Psoas muscle (tissue), 8 donors: ENCODE measurements around the gene SYCE1. TPM values are rescaled to one million over a fixed set of nuclear protein-coding genes. Genes with fewer than 3 reads are reported as not detected.

Source experiments
- ATAC-seq, 4 donors: fragments of 200-7000 bp; cut with Tn5 transposase; one replicate each; pipeline ENCODE4 v1.9.1; 2020; ENCODE audit warnings: moderate library complexity in 3 of 4, mild to moderate bottlenecking in 2 of 4
- DNase-seq, 2 donors: peaks; one replicate each; pipeline ENCODE4 v3.0.0-alpha.2; 2020
- H3K27ac ChIP-seq: fragments of 200-600 bp; one replicate; pipeline ENCODE4 v1.8.0; 2022
- H3K27me3 ChIP-seq, 3 donors: fragments of 200-600 bp in 1 of 3; one replicate each; pipeline versions ENCODE4 v1.6.1 to v1.8.0; 2013 to 2022; ENCODE audit warnings: low read length in 2 of 3, mild to moderate bottlenecking in 2 of 3, moderate library complexity in 1 of 3; ENCODE audit not compliant: insufficient read depth in 3 of 3
- H3K36me3 ChIP-seq, 2 donors: fragments of 200-600 bp in 1 of 2; one replicate each; pipeline versions ENCODE4 v1.6.1 to v1.8.0; 2013 to 2022; ENCODE audit warnings: low read depth in 1 of 2, mild to moderate bottlenecking in 1 of 2, moderate library complexity in 1 of 2; ENCODE audit not compliant: insufficient read depth in 1 of 2
- H3K4me1 ChIP-seq: fragments of 200-600 bp; one replicate; pipeline ENCODE4 v1.8.0; 2022
- H3K4me3 ChIP-seq: fragments of 200-600 bp; one replicate; pipeline ENCODE4 v1.8.0; 2022; ENCODE audit warnings: mild to moderate bottlenecking
- H3K9me3 ChIP-seq: fragments of 200-600 bp; one replicate; pipeline ENCODE4 v1.8.0; 2022
- WGBS, 3 donors: extraction: QIAGEN DNeasy Blood & Tissue Kit; methylation state at CpG; one replicate each; pipeline versions ENCODE4 v1.1.6 to v1.1.7; 2013; 5-methylcytosine and 5-hydroxymethylcytosine counted together
- intact Hi-C, 2 donors: fragments of 100-400 bp; cut with DNase I; formaldehyde crosslinking; loops; one replicate each; pipeline versions ENCODE4 v1.11.0 to v1.14.2; 2022
- polyA plus RNA-seq, 3 donors: library from polyadenylated mRNA; stranded (reverse); fragments of 200-250 nt; gene quantifications; one replicate each; pipeline ENCODE4 v1.2.3, GENCODE V29; 2013
- total RNA-seq, 4 donors: library from RNA; stranded (reverse); fragmentation: NEBNext Ultra II Directional in 2 of 4; extraction: Animal tissue kit (Norgen Biotek cat#: 25700) in 2 of 4; gene quantifications; one replicate each; pipeline versions ENCODE4 v1.2.1 to v1.2.4, GENCODE V29; 2021 to 2023
- TF ChIP-seq, protein P1 (sequence below): fragments of 200-600 bp; IDR thresholded peaks from one replicate; pipeline ENCODE4 v1.8.0; 2022; ENCODE audit warnings: antibody characterized with exemption
- donor health status: healthy with polysubstance abuse.
- donor health status: DM: no; HTN: no; CAD: no; lungs with moderate emphysema.
- donor health status: Bipolar disorder and iron deficiency.
- donor health status: healthy.
- donor health status: DM: yes; HTN: yes; CAD: no.
- donor health status: DM: no; HTN: no; CAD: no.
- donor health status: DM: no; HTN: no; CAD: no.
- donor health status: DM: yes; HTN: yes; CAD: no.

SYCE1 gene
- total and polyA plus RNA-seq, 7 donors: 0.08 to 0.68 (median 0.38) TPM; not detected in 2

DNA sequence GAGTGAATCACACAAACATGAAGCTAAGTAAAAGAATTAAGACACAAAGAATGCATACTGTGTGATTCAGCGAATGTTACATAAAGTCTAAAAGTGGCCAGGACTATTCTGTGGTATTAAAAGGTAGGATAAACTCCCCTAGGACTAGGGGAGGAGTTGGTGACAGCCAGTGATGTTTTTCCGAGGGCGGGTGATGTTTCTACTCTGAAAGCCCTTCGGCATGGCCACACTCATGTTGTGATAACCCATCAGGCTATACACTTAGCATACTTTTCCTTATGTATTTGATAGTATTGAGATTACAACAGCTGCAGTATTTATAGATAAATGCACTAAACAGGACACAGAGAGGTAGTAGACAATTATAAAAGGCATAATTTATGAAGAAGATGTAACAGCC lies 54.0 kb downstream of the SYCE1 start:
- Histone ChIP-seq H3K36me3 (no peaks in the 10 kb centered on the region), H3K27ac (no peak overlapping the region), H3K9me3 (peaks cover 17% of the 10 kb centered on the region), H3K27me3 (no peaks in the 10 kb centered on the region), H3K4me3 (no peak overlapping the region), H3K4me1 (no peaks in the 10 kb centered on the region)
- no peak for DNase-seq
- TF ChIP-seq, protein P1, sequence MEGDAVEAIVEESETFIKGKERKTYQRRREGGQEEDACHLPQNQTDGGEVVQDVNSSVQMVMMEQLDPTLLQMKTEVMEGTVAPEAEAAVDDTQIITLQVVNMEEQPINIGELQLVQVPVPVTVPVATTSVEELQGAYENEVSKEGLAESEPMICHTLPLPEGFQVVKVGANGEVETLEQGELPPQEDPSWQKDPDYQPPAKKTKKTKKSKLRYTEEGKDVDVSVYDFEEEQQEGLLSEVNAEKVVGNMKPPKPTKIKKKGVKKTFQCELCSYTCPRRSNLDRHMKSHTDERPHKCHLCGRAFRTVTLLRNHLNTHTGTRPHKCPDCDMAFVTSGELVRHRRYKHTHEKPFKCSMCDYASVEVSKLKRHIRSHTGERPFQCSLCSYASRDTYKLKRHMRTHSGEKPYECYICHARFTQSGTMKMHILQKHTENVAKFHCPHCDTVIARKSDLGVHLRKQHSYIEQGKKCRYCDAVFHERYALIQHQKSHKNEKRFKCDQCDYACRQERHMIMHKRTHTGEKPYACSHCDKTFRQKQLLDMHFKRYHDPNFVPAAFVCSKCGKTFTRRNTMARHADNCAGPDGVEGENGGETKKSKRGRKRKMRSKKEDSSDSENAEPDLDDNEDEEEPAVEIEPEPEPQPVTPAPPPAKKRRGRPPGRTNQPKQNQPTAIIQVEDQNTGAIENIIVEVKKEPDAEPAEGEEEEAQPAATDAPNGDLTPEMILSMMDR: no peak
- WGBS, 3 donors: 73 to 83% (median 74%) methylated on average over 4 of the region's 4 CpGs
- intact Hi-C loops: no loop called here
- no peak for ATAC-seq

DNA sequence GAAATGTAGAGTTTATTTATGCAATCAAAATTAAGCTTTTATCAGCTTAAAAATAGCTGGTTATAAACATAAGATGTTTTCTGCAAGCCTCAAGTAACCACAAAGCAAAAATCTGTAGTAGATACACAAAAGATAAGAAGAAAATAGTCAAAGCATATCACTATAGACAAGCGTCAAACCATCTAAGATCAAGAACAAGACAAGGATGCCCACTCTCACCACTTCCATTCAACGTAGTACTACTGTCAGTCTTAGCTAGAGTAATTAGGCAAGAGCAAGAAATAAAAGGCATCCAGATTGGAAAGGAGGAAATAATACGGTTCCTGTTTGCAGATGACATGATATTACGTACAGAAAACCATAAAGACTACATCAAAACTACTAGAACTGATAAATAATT lies 55.7 kb downstream of the SYCE1 start:
- WGBS, 3 donors: 79 to 87% (median 83%) methylated on average over 4 of the region's 4 CpGs
- H3K4me3 ChIP-seq: no peak overlapping the region
- no peak for DNase-seq
- TF ChIP-seq, protein P1: no peak
- intact Hi-C loops: no loop called here
- no peaks in the 10 kb centered on the region for H3K27me3 ChIP-seq
- H3K27ac ChIP-seq: no peak overlapping the region
- H3K4me1 ChIP-seq: no peaks in the 10 kb centered on the region
- no peak for ATAC-seq
- H3K36me3 ChIP-seq: no peaks in the 10 kb centered on the region
- peaks cover 17% of the 10 kb centered on the region for H3K9me3 ChIP-seq

Other genes starting within 250 kb of the SYCE1 start
- not detected for gene CALY, start 228.7 kb downstream of the SYCE1 start, total RNA-seq
- under 1 TPM in 1 of 3 donors, not detected in 2; 0.05 TPM for gene CALY, start 228.7 kb downstream of the SYCE1 start, polyA plus RNA-seq
- not detected for gene PRAP1, start 218.2 kb downstream of the SYCE1 start, total RNA-seq
- gene PRAP1, start 218.2 kb downstream of the SYCE1 start, polyA plus RNA-seq: under 1 TPM in 2 of 3 donors, not detected in 1; 0.14 to 0.64 TPM
- 1 to 10 TPM; 3.0 to 6.7 (median 4.5) TPM for gene FUOM, start 207.6 kb downstream of the SYCE1 start, total RNA-seq
- gene FUOM, start 207.6 kb downstream of the SYCE1 start, polyA plus RNA-seq: 1 to 10 TPM; 5.4 to 9.1 (median 8.6) TPM
- 100 to 1,000 TPM in 3 of 4 donors, 10 to 100 TPM in 1; 83.2 to 151 (median 120) TPM for gene ECHS1, start 192.2 kb downstream of the SYCE1 start, total RNA-seq
- 100 to 1,000 TPM; 107 to 131 (median 123) TPM for gene ECHS1, start 192.2 kb downstream of the SYCE1 start, polyA plus RNA-seq
- gene PAOX, start 186.3 kb downstream of the SYCE1 start, total RNA-seq: 1 to 10 TPM; 3.1 to 5.2 (median 3.4) TPM
- 1 to 10 TPM; 2.4 to 4.1 (median 3.6) TPM for gene PAOX, start 186.3 kb downstream of the SYCE1 start, polyA plus RNA-seq
- gene MTG1, start 171.4 kb downstream of the SYCE1 start, total RNA-seq: 10 to 100 TPM; 22.7 to 37.7 (median 26.5) TPM
- gene MTG1, start 171.4 kb downstream of the SYCE1 start, polyA plus RNA-seq: 10 to 100 TPM; 31.5 to 67.1 (median 32.2) TPM
- gene SPRN, start 141.0 kb downstream of the SYCE1 start, total RNA-seq: not detected
- gene SPRN, start 141.0 kb downstream of the SYCE1 start, polyA plus RNA-seq: under 1 TPM; 0.08 to 0.22 (median 0.12) TPM
- 1 to 10 TPM in 2 of 4 donors, under 1 TPM in 2; 0.37 to 1.8 (median 0.94) TPM for gene SCART1, start 111.6 kb downstream of the SYCE1 start, total RNA-seq
- gene SCART1, start 111.6 kb downstream of the SYCE1 start, polyA plus RNA-seq: 1 to 10 TPM in 1 of 3 donors, under 1 TPM in 2; 0.08 to 1.1 (median 0.14) TPM
- gene CYP2E1, start 38.2 kb downstream of the SYCE1 start, total RNA-seq: 1 to 10 TPM in 3 of 4 donors, under 1 TPM in 1; 0.57 to 3.0 (median 1.8) TPM
- 1 to 10 TPM in 1 of 3 donors, under 1 TPM in 2; 0.25 to 1.3 (median 0.41) TPM for gene CYP2E1, start 38.2 kb downstream of the SYCE1 start, polyA plus RNA-seq
- gene FRG2B, start 61.2 kb upstream of the SYCE1 start, total RNA-seq: not detected
- gene FRG2B, start 61.2 kb upstream of the SYCE1 start, polyA plus RNA-seq: not detected